CD1c-positive myeloid dendritic cell (primary cell): ENCODE measurements around the gene KRT31.
"Not testable (repeated sequence)": the region's sequence is repeated elsewhere in the genome, so short reads cannot be mapped to it uniquely, and the experiment has no call there.

Experiments used
- DNase-seq: peaks from one replicate; pipeline ENCODE4 v3.0.0-alpha.2; 2016; ENCODE audit errors: extremely low spot score

Gene KRT31

GRCh38 chr17:41417576-41418015 lies 20.2 kb upstream of the KRT31 start:
- no peak for DNase-seq

DNA sequence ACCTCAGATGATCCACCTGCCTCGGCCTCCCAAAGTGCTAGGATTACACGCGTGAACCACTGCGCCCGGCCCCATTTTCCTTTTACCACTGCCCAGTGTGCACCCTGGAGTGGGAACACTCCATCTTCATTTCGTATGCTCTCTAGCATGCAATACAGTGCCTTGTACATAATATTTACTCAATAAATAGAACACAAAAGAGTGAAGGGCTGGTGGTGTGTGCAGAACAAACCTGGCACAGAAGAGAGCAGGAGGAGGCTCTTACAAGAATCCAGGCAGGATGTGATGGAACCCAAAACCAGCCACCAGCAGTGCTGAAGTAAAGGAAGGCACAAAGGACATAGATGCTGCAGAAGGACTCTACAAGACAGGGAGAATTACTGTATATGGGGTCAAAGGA lies 19.7 kb upstream of the KRT31 start:
- no peak for DNase-seq

GRCh38 chr17:41416479-41416878 lies 19.1 kb upstream of the KRT31 start:
- no peak for DNase-seq

- no peak for DNase-seq
Measured at GRCh38 chr17:41415833-41416335, 18.5 kb upstream of the KRT31 start.

GRCh38 chr17:41415411-41415810 lies 18.0 kb upstream of the KRT31 start:
- no peak for DNase-seq

DNA sequence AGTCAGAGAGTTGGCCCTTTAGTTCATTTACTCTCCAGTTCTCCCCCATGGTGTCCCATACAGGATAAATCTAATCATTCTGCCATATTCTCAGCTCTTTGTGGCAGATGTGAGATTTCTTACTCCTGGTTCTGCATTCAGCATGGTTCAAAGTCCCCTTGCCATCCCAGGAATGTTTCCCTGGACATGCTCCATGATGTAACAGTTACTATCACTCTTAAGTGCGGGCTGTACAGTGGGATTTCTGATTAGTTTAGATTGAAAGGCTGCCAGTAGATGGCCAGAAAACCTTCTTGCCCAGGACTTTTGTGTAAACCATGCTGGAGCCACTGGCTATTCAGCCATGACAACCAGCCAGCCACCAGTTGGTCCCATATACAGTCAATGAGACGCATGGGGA lies 16.6 kb upstream of the KRT31 start:
- DNase-seq, result no peak

DNA sequence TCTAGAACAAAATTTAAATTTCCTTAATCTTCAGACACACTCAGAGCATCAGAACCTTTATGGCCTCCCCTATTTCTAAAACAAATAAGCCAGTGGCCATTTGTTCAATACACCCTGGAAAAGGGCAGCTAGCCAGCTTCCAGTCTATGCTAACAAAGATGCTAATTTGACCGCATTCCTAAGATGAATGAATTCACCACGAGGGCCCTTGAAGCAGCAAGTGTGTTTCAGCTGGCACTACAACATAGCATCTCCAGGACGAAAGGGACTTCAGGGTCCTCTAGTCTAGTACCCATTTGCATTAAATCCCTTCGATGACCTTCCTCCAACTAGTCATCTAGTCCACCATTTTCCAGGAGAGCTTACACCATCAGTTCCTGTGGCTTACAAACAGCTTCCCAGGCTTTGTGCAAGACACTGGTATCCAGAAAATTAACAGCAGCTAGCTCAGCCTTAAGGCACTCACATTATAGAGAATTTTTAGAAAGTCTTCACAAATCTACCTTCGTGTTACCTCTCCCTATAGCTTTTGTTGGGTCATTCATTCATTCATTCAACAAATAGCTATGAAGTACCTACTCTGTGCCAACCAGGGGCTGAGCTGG lies 16.0 kb upstream of the KRT31 start:
- no peak for DNase-seq

- no peak for DNase-seq
Measured at GRCh38 chr17:41411072-41411840, 13.8 kb upstream of the KRT31 start.

DNA sequence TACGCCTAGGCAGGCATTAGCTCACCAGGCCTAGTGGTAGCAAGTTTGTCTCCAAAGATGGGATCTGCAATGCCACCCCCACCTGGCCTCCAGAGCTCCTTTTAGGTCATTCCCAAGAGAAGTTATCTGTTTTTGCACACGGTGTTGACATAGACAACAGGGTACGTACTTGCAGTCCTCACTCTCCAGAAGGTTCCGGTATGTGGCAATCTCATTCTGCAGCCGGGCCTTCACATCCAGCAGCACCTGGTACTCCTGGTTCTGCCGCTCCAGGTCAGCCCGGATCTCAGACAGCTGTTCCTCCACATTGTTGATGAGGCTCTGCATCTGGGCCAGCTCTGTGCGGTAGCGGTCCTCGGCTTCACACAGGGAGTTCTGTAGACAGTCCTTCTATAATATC lies 9.8 kb upstream of the KRT31 start:
- DNase-seq, result no peak

DNA sequence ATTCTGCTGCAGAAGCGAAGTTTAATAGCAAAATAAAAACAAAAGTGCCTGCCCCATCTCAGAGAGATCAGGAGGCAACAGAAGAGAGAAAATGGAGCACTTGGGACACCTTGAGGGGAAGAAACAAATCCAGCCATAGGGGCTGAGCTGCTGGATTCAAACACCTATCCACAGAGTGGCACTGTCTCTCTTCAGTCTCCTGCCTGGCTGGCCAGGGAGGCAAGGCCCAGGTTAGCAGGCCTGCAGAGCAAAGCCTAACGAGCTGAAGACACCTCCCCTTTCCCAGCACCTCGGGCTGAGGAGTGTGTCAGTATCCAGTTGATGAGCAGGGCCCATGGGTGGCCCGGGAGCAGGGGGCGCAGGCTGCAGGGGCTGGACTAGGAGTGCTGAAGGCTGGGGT lies 8.8 kb upstream of the KRT31 start:
- DNase-seq, result no peak

DNA sequence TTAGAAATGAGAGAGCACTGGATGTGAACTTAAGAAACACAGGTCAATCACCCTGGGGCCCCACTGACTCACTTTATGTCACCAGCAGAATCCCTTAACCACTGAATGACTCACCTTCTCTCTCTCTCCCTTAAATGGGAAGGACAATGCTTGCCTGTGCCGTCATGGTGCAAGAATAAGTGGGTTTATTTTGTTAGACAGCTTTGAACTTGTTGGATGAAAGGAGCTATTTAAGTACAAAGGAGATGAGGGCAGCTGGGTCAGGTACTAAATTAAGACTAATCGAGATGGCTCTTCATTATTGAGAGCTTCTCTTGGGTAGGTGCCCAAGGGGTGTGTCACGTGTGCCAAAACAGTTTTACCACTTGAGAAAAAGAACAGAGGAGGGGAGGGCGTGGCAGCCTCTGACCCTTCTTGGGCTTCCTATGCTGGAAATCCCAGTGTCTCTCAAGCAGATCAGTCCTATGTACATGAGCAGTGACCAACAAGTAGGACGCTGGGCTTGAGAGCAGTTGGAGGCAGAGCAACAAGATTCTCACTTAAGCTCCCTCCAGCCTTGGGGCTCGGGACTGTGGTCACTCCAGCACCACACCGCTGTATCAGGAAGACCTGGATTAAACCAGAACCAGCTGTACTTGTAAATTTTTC lies 6.7 kb upstream of the KRT31 start:
- peak; percentile 10 for DNase-seq

DNA sequence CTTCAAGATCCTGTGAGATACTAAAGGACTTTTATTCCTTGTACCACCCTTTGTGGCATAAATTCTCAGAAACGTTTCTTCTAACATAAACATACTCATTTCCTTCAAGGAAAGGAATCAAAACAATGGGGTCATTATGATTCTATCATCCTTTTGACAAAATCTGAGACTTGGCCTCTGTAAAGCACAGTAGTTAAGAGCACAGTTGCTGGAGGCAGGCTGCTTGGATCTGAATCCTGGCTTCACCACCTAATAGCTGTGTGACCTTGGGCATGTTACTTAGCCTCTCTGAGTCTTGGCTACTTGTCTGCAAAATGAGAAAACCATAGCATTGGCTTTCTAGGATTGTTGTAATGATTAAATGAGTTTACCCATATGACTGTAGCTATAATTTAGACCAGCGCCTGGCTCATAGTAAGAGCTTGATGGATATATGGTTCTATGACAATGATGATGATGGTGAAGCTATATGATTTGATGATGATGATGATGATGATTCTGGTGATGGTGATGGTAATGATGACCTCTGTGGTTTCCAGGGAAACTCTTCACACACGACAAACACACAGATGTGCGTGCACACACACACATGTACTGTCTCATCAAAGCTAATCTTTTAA lies 6.1 kb upstream of the KRT31 start:
- no peak for DNase-seq

GRCh38 chr17:41402161-41402560 lies 4.8 kb upstream of the KRT31 start:
- no peak for DNase-seq

DNA sequence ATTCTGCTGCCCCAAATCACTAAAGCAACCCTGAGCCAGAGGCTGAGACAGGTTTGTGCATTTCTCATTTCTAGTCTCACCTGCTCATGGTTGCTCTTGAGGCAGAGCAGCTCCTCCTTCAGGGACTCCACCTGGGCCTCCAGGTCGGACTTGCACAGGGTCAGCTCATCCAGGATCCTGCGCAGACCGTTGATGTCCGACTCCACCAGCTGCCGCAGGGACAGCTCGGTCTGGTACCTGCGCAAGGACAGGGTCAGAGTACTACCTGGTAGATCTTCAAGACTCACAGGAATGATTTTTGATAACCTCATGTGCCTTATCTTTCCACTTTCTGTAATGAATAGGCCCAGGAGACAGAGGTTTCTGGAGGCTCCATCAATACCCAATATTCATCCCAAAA lies 1.1 kb downstream of the KRT31 start:
- DNase-seq, result no peak

- no peak for DNase-seq
Measured at GRCh38 chr17:41395611-41396010, 1.8 kb downstream of the KRT31 start.

GRCh38 chr17:41395044-41395443 lies 2.4 kb downstream of the KRT31 start:
- DNase-seq, result not testable (repeated sequence)

GRCh38 chr17:41394254-41394996 lies 3.0 kb downstream of the KRT31 start:
- no peak for DNase-seq

GRCh38 chr17:41393826-41394225 lies 3.6 kb downstream of the KRT31 start:
- DNase-seq, result no peak

DNA sequence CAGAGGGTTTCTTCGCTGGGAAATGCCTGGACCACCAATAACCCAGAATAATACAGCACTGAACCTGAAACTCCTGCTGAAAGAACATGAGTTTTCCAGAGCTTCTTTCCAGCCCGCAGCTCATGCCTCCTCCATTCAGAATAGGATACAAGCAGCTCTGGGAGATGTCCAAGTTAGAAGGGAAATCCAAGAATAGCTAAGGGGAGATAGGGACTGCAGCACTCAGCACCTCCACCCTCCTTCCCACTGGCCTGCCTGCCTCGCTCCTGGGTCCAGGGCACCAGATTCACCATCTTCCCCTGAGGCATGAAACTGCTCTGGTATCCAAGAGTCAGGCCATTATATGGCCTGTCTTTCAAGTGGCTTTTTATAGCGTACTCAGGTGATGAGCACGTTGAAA lies 4.1 kb downstream of the KRT31 start:
- DNase-seq, result no peak

DNA sequence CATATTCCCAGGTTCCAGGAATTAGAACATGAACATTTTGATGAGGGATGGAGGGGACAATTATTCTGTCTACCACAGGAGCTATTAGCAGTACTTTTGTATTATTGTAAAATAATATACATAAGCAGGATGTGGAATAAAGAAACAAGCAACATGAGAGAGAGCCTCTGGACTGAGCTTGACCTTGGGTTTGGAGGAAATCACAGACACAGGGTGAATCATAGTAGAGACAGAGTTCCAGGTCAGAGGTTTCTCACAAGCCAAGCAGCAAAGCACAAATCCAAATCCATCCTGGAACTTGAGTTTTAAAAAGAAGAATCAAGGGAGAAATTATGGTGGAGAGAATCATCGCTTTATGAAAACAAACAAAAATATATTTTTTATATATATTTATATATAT lies 5.1 kb downstream of the KRT31 start:
- DNase-seq, result no peak

GRCh38 chr17:41391535-41391934 lies 5.9 kb downstream of the KRT31 start:
- DNase-seq, result no peak
